ACC112 (cell line): ENCODE results near the gene CLASP1.
"Not testable (repeated sequence)": the region's sequence is repeated elsewhere in the genome, so short reads cannot be mapped to it uniquely, and the experiment has no call there.

Experiments
- H2AFZ ChIP-seq: fragments of 200-600 bp; sonication (generic); one replicate; pipeline ENCODE4 v1.6.0; 2017; ENCODE audit warnings: antibody characterized with exemption, low read length; ENCODE audit not compliant: unreplicated experiment
- H3K27ac ChIP-seq: fragments of 200-600 bp; sonication (generic); 2 replicates; pipeline ENCODE4 v1.5.1; 2014; ENCODE audit warnings: low read depth, mild to moderate bottlenecking, antibody characterized with exemption, low read length, moderate library complexity
- H3K27me3 ChIP-seq: fragments of 200-600 bp; sonication (generic); 2 replicates; pipeline ENCODE4 v1.6.1; 2014; ENCODE audit warnings: mild to moderate bottlenecking, antibody characterized with exemption, low read length, moderate library complexity, mixed read lengths; ENCODE audit not compliant: insufficient read depth
- H3K36me3 ChIP-seq: fragments of 200-600 bp; sonication (generic); 2 replicates; pipeline ENCODE4 v1.6.1; 2016; ENCODE audit warnings: mild to moderate bottlenecking, antibody characterized with exemption, low read length, moderate library complexity, mixed read lengths; ENCODE audit not compliant: insufficient read depth
- H3K4me1 ChIP-seq: fragments of 200-600 bp; sonication (generic); one replicate; pipeline ENCODE4 v1.6.1; 2016; ENCODE audit warnings: low read length, mixed read lengths; ENCODE audit not compliant: insufficient read depth, unreplicated experiment, control insufficient read depth
- H3K4me3 ChIP-seq: fragments of 200-600 bp; sonication (generic); 2 replicates; pipeline ENCODE4 v1.5.1; 2014; ENCODE audit warnings: mild to moderate bottlenecking, low read depth, low read length
- H3K79me2 ChIP-seq: fragments of 200-600 bp; sonication (generic); one replicate; pipeline ENCODE4 v1.6.0; 2016; ENCODE audit warnings: low read length; ENCODE audit not compliant: control insufficient read depth, unreplicated experiment, insufficient read depth

Gene CLASP1

DNA sequence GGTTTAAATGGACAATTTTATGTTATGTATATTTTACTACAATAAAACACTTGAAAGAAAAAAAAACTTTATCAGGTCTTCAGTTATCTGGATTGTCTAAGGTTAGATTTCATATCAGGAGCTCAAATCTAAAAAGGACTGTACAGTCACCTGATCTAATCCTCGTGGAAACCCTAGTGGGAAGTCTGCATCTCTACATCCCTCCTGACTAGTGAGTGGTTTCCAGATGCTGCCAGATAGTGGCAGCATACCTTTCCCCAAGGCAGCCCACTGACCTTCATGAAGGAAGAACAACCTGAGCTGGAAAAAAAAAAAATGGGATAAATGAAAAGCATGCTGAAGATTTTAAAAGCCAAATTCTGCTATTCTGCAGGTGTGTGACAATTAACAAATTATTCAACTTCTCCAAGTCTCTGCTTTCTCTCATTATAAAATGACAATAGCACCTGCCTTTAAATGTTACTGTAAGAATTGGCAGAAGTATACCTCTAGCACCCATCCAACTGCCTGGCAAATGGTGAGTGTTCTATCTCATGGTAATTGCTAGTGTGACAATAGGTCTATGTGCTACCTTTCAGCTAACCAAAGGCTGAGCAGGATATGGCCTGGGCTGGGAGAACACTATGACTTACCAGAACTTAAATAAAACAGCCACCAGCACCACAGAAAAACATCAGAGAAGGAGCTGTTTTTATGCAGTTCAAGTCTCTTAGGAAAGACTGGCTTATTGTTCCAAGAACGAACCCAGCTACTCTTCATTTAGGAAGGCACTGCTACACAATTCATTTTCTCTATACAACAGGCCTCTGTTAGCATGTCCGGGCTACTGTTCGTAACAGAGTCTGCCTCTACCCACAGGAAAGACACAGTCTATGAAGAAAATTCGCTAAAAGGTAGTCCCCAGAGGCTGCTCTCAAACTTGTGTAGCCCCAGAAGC is 8.6 kb downstream of the CLASP1 start:
- H2AFZ ChIP-seq, result no peak overlapping the region

DNA sequence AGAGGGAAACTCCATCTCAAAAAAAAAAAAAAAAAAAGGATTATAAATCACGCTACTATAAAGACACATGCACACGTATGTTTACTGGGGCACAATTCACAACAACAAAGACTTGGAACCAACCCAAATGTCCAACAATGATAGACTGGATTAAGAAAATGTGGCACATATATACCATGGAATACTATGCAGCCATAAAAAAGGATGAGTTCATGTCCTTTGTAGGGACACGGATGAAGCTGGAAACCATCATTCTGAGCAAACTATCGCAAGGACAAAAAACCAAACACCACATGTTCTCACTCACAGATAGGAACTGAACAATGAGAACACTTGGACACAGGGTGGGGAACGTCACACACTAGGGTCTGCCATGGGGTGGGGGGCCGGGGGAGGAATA is 9.4 kb downstream of the CLASP1 start:
- H3K36me3 ChIP-seq, result not testable (repeated sequence)
- H3K4me1 ChIP-seq, result peaks cover 11% of the 10 kb centered on the region

More for the DNA sequence above, 8.6 kb downstream of the CLASP1 start:
- H3K27me3 ChIP-seq, result no peaks in the 10 kb centered on the region
- peaks cover 84% of the 10 kb centered on the region for H3K79me2 ChIP-seq
- H3K36me3 ChIP-seq, result peaks cover 7% of the 10 kb centered on the region; the same call in 1 of the 2 replicates
- H3K27ac ChIP-seq, result no peak overlapping the region
- H3K4me1 ChIP-seq, result peaks cover 9% of the 10 kb centered on the region
- H3K4me3 ChIP-seq, result no peak overlapping the region

DNA sequence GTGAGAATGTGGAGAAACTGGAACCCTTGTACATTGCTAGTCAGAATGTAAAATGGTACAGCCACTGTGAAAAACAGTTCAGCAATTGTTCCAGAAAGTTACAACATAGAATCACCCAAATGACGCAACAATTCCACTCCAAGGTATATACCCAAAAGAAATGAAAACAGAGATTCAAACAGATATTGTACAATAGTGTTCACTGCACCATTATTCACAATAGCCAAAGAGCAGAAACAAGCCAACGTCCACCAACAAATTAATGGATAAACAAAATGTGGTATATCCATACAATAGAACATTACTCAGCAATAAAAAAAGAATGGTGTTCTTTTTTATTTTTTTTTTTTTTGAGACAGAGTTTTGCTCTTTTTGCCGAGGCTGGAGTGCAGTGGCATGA is 10.9 kb downstream of the CLASP1 start:
- no peak overlapping the region for H2AFZ ChIP-seq
- peaks cover 84% of the 10 kb centered on the region for H3K79me2 ChIP-seq
- H3K36me3 ChIP-seq, result peaks cover 7% of the 10 kb centered on the region; the same call in 1 of the 2 replicates
- no peaks in the 10 kb centered on the region for H3K27me3 ChIP-seq
- peaks cover 23% of the 10 kb centered on the region for H3K4me1 ChIP-seq
- H3K27ac ChIP-seq, result no peak overlapping the region
- no peak overlapping the region for H3K4me3 ChIP-seq

More for the DNA sequence above, 9.4 kb downstream of the CLASP1 start:
- H3K27ac ChIP-seq, H2AFZ ChIP-seq, H3K4me3 ChIP-seq, H3K27me3 ChIP-seq: not testable (repeated sequence)
- peaks cover 84% of the 10 kb centered on the region for H3K79me2 ChIP-seq

DNA sequence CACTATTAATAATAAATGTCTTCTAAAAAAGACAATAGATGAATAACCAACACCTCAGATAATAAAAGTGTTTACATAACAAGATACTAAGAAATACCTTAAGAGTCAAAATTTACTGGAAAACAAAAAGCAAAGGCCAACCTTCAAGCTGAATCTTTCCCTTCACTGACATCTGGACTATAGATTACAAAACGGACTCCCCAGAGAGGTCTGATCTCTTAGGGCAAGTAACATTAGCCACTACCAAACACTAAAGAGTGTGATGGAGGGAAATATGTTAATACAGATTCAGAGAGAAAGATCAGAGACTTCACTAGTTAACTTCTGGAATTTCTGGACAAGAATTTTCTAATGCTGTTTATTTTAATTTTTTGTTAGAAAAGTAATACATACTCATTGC is 13.9 kb downstream of the CLASP1 start:
- Histone ChIP-seq H2AFZ (no peak overlapping the region), H3K27me3 (no peaks in the 10 kb centered on the region), H3K27ac (peak overlapping the region; percentile 77), H3K4me3 (peak overlapping the region; percentile 2; the same call in 1 of the 2 replicates), H3K4me1 (peaks cover 23% of the 10 kb centered on the region), H3K79me2 (peaks cover 74% of the 10 kb centered on the region), H3K36me3 (peaks cover 7% of the 10 kb centered on the region; the same call in 1 of the 2 replicates)

DNA sequence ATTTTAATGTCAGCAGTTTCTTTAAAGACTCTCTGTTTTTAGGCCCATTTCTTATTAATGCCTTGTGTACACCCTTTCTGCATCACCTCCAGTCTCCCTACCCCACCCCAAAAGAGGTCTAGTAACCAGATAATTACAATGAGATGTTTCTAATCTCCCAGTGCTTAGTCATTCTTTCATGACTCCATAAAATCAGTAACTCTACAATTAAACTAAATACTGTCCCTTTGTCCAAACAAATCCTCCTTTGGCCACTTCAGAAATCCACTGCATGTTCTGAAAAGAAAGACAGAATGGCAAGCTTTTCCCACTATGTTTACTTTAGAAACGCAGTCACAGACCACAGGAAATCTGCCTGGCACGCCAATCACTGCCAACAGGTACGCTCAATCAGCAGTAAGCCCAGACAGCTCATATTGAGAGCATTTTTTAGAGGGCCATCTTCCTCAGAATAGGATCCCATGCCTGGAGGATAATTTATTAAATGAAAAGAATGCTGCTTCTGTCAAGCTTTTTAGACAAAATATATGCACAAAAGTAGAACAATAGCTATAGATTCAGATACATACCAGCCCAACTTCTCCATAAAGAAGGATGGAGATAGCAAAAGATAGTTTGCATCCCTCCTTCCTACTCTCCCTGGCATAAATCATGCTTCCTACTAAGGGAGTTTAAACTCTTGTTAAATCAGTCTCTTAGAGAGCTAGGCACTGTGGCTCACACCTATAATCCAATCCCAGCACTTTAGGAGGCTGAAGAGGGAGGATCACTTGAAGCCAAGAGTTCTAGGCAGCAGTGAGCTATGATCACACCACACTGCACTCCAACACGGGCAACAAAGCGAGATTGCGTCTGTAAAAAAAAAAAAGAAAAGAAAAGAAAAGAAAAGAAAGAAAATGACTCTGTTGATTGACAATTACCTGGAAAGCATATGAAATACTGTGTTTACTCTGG is 14.6 kb downstream of the CLASP1 start:
- Histone ChIP-seq H3K79me2 (peaks cover 74% of the 10 kb centered on the region), H3K36me3 (peaks cover 7% of the 10 kb centered on the region; the same call in 1 of the 2 replicates), H3K4me3 (peak overlapping the region; percentile 6), H2AFZ (no peak overlapping the region), H3K4me1 (peaks cover 23% of the 10 kb centered on the region), H3K27me3 (no peaks in the 10 kb centered on the region), H3K27ac (peak overlapping the region; percentile 77)

DNA sequence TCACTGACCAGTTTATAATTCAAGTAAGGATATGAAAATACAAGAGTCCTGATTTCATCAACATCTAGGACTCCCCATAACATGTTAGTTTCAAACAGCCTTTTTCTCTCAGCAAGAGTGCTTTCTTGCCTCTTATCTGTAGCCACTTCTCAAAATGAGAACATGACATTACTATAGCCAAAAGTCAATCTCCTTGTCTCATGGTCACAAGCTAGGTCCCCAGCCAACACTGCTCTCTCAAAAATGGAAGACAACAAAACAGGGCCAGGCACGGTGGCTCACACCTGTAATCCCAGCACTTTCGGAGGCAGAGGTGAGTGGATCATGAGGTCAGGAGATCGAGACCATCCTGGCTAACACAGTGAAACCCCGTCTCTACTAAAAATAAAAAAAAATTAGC is 15.8 kb downstream of the CLASP1 start:
- peaks cover 23% of the 10 kb centered on the region for H3K4me1 ChIP-seq
- no peak overlapping the region for H3K4me3 ChIP-seq
- H3K79me2 ChIP-seq, result peaks cover 66% of the 10 kb centered on the region
- H3K27me3 ChIP-seq, result no peaks in the 10 kb centered on the region
- H3K36me3 ChIP-seq, result peaks cover 4% of the 10 kb centered on the region; the same call in 1 of the 2 replicates
- H2AFZ ChIP-seq, result no peak overlapping the region
- peak overlapping the region; percentile 77 for H3K27ac ChIP-seq

DNA sequence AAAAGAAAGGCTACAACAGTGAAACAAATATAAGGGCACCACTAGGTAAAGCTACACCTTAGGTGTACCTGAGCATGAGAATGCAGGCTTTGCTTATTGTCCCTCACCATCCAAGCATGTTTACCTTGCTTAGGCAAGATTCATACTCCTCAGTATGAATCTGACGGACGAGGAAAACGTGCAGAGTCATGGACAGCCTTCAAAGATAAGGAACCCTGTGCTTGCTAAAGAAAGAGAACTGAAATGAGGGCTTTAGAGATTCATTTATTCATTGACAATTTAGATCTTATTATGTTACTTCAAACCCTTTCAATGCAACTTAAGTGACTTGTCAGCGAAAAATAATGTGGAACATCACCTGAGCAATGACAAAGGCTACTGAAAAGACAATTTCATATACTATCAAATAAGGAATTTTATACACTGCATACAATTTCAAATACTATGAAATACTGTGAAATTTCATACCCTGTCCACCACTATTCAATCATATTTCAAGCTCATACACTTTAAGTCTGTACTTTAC is 21.7 kb downstream of the CLASP1 start:
- Histone ChIP-seq H3K79me2 (peaks cover 45% of the 10 kb centered on the region), H3K27me3 (no peaks in the 10 kb centered on the region), H3K4me3 (peak overlapping the region; percentile 52), H3K27ac (peak overlapping the region; percentile 84), H3K36me3 (peaks cover 11% of the 10 kb centered on the region), H2AFZ (no peak overlapping the region), H3K4me1 (peaks cover 20% of the 10 kb centered on the region)

DNA sequence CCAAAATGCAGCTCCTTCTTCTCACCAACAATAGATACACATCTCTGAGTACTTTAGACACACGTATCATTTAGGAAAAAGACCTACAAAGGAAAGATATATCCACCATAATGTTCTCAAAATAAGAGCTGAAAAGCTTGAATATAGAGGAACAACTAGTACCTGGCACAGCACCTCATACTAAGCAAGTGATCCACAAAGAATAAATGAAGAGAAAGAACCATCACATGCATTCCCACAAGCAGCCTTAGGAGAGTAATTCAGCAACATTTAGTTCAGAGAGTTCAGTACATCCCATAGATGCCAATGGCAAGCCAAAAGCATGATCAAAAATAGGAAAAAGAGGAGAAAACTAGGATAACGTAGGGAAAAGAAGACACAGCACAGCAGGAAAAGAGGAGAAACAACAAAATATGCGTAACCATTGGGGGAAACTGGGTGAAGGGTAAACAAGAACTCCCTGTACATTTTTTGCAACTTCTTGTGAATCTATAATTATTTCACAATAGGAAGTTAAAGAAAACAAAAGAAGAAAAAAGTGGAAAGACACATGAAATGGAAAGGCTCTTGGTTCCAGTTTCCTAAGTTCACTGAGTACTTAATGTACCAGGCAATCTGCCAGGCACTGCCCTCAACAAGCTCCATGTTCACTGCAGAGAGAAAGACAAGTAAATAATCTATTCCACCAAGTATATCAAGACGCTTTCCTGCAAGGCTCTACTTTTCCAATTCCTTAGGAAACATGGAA is 22.3 kb downstream of the CLASP1 start:
- H2AFZ ChIP-seq, result no peak overlapping the region
- no peaks in the 10 kb centered on the region for H3K27me3 ChIP-seq
- H3K4me3 ChIP-seq, result peak overlapping the region; percentile 52
- peaks cover 11% of the 10 kb centered on the region for H3K36me3 ChIP-seq
- peaks cover 20% of the 10 kb centered on the region for H3K4me1 ChIP-seq
- H3K79me2 ChIP-seq, result peaks cover 45% of the 10 kb centered on the region
- peak overlapping the region; percentile 84 for H3K27ac ChIP-seq

DNA sequence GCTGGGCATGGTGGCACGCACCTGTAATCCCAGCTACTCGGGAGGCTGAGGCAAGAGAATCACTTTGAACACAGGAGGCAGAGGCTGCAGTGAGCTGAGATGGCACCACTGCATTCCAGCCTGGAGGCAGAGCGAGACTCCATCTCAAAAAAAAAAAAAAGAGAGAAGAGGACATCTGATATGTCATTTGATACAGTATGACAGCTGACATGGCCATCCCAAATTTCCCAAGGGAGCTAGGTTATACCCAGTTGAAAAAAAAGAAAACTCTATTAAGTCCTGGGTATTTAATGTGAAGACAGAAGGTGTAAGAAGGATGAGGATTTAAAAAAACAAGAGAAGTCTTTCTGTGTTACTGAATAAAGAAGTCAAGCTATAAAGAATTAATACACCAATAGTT is 23.3 kb downstream of the CLASP1 start:
- Histone ChIP-seq H3K36me3 (peaks cover 11% of the 10 kb centered on the region), H3K79me2 (peaks cover 43% of the 10 kb centered on the region), H3K4me3 (no peak overlapping the region), H3K4me1 (peaks cover 20% of the 10 kb centered on the region), H2AFZ (no peak overlapping the region), H3K27ac (no peak overlapping the region), H3K27me3 (no peaks in the 10 kb centered on the region)
